Activated naive CD4-positive, alpha-beta T cell treated with anti-CD3 and anti-CD28 coated beads, Interleukin-2, amount 50 U/mL, for 72 hours (primary cell): Measurements from ENCODE around the gene SLC12A4. TPM values are rescaled to one million over a fixed set of nuclear protein-coding genes. Genes with fewer than 3 reads are reported as not detected.
"Not testable (repeated sequence)": the region's sequence is repeated elsewhere in the genome, so short reads cannot be mapped to it uniquely, and the experiment has no call there.

Experiments
- ATAC-seq, 2 donors: fragments of 150-1000 bp; cut with Tn5 transposase; 2 replicates each; pipeline ENCODE4 v1.10.0; 2021; ENCODE audit warnings: mild to moderate bottlenecking in 2 of 2, moderate library complexity in 2 of 2
- DNase-seq, 2 donors: peaks; one replicate each; pipeline ENCODE4 v3.0.0; 2021 to 2022; ENCODE audit warnings: low spot score in 2 of 2
- H3K27ac Mint-ChIP-seq, 2 donors: one replicate each; pipeline ENCODE4 v1.8.0; 2022; ENCODE audit warnings: mild to moderate bottlenecking in 2 of 2, mixed read lengths in 2 of 2
- H3K36me3 Mint-ChIP-seq, 2 donors: one replicate each; pipeline ENCODE4 v1.8.0; 2022; ENCODE audit warnings: mixed read lengths in 2 of 2
- H3K9me3 Mint-ChIP-seq, 2 donors: one replicate each; pipeline ENCODE4 v1.8.0; 2022; ENCODE audit warnings: mixed read lengths in 2 of 2
- total RNA-seq, 2 donors: library from RNA; stranded (reverse); gene quantifications; one replicate each; pipeline ENCODE4 v1.2.3, GENCODE V29; 2022

SLC12A4 gene
- total RNA-seq, 2 donors from 2014 or later, result 37.2 to 64.0 TPM

DNA sequence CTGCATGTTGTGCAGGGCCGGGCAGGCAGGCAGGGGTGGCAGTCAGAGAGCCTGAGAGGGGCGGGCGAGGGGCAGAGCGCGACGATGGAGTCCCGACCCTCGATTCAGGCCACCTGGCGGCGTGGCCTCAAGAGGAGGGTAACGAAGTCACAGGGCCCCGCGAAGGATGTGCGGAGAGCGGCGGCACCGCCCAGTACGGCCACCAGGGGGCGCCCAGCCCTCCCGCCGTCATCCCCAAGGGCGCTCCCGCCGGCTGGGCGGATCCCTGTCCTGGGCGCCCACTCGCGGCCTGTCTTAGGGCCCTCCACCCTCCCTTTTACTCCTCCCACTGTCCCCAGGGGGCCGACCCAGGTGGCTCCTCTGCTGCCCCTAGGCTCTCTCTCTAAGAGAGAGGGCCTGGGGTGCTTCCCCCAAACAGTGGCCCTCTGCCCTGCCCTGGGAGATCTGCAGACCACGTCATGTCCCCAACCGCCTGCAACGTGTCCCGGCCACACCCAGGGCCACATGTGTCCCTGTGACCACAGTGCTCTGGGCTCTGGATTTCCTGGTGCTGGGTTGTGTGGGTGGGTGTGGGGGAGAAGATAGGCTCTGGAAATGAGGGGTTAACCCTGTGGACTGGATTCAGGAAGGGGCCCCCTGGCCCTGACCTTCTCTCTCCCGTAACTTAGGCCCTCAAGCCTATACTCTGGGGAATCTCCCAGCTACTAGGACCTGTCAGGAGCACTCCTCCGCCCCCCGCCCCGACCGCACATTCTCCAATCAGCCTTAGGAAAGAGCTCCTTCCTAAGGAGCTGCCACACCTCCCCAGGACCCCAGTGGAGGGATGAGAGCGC, 25.0 kb upstream of the SLC12A4 start:
- Mint-ChIP-seq H3K27ac (peak overlapping the region; percentile 95 to 97), H3K36me3 (no peaks in the 10 kb centered on the region)

DNA sequence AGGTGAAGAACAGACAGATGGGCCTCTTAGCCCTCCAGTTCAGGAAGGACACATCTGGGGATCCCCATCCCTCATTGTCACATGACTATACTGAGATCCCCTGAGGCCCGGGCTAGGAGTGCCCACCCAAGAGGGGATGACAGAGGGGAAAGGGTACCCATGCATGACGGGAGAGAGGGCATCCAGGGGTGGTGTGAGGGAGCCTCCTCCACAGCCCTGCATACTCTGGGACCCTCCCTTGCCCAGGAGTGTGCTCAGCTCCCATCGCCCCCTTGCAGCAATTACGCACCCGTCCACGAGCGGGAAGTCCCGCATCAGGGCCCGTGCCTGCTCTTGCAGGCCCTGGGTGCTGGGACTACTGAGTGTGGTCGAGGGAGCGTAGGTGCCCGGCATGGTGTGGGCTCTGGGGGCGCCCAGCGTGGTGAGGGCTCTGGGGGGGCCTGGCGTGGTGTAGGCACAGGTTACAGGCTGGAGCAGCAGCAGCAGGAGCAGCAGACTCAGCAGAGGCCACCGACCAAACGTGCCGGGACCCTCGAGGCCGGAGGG, 24.3 kb upstream of the SLC12A4 start:
- no peaks in the 10 kb centered on the region for H3K9me3 Mint-ChIP-seq
- no peaks in the 10 kb centered on the region for H3K36me3 Mint-ChIP-seq
- DNase-seq, result peak in 1 of 2 donors; percentile 63
- ATAC-seq, result no peak
- H3K27ac Mint-ChIP-seq, result peak overlapping the region in 1 of 2 donors; percentile 95

More for the DNA sequence above, 25.0 kb upstream of the SLC12A4 start:
- no peaks in the 10 kb centered on the region for H3K9me3 Mint-ChIP-seq
- DNase-seq (peak; percentile 90 to 92), ATAC-seq (peak; percentile 92 to 93)

DNA sequence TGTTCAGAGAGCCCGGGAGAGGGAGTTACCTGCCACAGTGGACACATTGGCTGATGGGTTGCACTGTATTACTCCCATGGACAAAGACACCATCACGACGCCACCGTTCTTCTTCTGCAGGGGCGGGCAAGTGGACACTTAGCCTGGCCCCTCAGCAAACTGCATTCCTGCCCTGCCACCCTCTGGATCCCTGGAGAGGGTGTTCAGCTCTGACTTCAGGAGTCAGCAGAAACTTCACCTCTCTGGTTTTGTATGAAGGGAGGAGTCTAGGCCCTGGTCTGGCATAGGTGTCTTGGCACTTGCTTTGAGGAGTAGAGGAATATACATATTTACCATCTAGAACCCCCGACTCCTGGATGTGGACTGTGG, 21.6 kb upstream of the SLC12A4 start:
- H3K9me3 Mint-ChIP-seq, result no peaks in the 10 kb centered on the region
- DNase-seq, result no peak
- H3K27ac Mint-ChIP-seq, result peak overlapping the region; percentile 1 to 84
- no peak for ATAC-seq
- H3K36me3 Mint-ChIP-seq, result no peaks in the 10 kb centered on the region

DNA sequence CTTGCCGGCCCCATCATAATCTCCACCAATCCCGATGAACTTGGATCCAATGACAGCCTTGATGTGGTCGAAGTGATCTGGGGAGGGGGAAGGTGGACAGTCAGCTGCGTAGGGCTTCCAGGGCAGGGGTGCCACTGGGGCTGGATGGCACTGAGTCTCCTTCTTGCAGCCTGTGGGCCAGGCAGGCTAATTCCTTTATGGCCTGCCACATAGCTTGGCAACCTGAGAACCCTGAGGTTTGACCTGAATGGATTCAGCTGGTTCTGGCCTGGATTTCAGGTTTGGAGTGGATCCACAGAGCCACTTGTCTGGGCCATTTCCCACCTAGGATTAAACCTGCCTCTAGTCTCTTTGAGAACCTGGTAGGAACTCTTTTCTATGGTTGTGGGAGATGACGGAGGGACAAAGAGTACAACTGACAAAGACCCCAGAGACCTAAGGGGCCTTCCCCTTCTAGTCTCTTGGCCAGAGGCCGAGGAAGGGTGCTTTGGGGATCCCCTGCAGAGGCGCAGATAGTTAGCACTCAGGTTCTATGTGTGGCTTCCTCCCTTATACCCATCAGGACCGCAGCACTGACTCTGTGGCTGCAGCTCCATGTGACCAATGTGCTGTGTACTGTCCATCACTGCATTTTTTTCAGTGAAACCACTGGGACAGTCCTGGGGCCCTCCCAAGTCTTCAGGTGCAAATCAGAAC, 21.0 kb upstream of the SLC12A4 start:
- Mint-ChIP-seq H3K9me3 (no peaks in the 10 kb centered on the region), H3K36me3 (no peaks in the 10 kb centered on the region), H3K27ac (peak overlapping the region in 1 of 2 donors; percentile 1)
- ATAC-seq (no peak), DNase-seq (no peak)

DNA sequence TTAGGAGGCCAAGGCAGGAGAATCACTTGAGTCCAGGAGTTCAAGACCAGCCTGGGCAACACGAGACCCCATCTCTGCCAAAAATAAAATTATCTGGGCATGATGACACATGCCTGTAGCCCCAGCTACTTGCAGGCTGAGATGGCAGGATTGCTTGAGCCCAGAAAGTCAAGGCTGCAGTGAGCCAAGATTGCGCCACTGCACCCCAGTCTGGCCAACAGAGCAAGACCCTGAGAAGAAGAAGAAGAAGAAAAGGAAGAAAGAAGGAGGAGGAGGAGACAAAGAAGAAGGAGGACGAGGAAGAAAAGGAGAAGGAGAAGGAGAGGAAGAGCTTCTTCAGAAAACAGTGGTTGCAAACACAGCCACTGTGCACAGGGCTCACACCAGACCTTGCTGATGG, 20.2 kb upstream of the SLC12A4 start:
- H3K36me3 Mint-ChIP-seq, result no peaks in the 10 kb centered on the region
- peak overlapping the region in 1 of 2 donors; percentile 35 for H3K27ac Mint-ChIP-seq
- no peaks in the 10 kb centered on the region for H3K9me3 Mint-ChIP-seq
- ATAC-seq (no peak), DNase-seq (no peak)

DNA sequence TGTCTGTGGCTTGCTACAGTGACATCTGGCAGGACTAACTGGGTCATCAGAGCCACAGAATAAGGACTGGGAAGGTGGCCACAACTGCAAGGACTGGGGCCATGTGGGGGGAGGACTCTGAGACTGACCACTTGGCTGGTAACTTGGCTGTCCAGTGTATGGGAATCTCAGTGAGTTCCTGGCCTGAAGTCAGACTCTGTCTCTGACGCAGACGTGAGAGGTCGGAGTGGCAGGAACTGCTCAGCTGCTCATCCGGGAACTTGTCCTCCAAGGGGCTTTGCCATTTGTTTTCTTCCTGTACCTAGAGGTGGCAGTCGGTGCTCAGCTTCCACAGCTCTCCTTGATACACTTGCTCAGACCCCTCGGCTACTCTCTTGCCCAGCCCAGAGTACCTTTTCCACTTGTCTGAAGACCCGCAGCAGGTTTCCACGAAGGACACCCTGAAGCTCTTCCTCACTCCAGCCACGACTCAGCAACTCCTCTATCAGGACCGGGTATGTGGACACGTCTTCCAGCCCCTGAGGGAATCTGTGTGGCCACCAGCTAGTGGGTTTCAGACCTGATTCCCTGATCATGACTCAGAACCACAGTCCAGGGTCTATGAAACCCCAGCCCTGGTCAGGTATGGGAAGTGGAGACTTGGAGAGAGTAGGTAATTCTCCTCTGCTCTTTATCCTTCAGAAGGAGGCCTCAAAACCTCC, 19.2 kb upstream of the SLC12A4 start:
- H3K36me3 Mint-ChIP-seq, result no peaks in the 10 kb centered on the region
- no peaks in the 10 kb centered on the region for H3K9me3 Mint-ChIP-seq
- ATAC-seq (no peak), DNase-seq (no peak)
- H3K27ac Mint-ChIP-seq, result peak overlapping the region; percentile 67 to 76

DNA sequence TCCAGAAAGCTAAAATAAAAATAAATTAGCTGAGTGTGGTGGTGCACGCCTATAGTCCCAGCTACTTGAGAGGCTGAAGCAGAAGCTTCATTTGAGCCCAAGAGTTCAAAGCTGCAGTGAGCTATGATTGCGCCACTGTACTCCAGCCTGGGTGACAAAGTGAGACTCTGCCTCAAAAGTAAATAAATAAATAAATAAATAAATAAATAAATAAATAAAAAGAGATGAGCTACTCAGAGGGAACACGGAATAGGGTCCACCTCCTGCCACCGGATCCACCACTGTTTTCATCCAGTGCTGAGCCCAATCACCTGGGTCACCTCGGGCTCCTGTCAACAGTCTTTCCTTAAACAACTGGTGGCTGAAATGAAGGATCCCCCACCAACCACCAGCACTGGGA, 18.5 kb upstream of the SLC12A4 start:
- no peaks in the 10 kb centered on the region for H3K9me3 Mint-ChIP-seq
- H3K36me3 Mint-ChIP-seq, result no peaks in the 10 kb centered on the region
- no peak for ATAC-seq
- DNase-seq, result no peak
- peak overlapping the region in 1 of 2 donors; percentile 67 for H3K27ac Mint-ChIP-seq

DNA sequence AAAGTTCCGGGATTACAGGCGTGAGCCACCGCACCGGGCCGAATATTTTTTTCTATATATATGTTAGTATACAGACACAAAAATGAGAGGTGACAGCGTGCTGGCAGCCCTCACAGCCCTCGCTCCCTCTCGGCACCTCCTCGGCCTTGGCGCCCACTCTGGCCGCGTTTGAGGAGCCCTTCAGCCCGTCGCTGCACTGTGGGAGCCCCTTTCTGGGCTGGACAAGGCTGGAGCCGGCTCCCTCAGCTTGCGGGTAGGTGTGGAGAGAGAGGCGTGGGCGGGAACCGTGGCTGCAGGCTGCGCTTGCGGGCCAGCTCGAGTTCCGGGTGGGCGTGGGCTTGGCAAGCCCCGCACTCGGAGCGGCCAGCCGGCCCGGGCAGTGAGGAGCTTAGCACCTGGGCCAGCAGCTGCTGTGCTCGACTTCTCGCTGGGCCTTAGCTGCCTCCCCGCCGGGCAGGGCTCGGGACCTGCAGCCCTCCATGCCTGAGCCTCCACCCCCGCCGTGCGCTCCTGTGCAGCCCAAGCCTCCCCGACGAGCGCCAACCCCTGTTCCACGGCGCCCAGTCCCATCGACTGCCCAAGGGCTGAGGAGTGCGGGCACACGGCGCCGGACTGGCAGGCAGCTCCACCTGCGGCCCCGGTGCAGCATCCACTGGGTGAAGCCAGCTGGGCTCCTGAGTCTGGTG, 13.7 kb upstream of the SLC12A4 start:
- H3K27ac Mint-ChIP-seq, result peak overlapping the region in 1 of 2 donors; percentile 79
- no peaks in the 10 kb centered on the region for H3K9me3 Mint-ChIP-seq
- DNase-seq (no peak), ATAC-seq (no peak)
- H3K36me3 Mint-ChIP-seq, result no peaks in the 10 kb centered on the region

DNA sequence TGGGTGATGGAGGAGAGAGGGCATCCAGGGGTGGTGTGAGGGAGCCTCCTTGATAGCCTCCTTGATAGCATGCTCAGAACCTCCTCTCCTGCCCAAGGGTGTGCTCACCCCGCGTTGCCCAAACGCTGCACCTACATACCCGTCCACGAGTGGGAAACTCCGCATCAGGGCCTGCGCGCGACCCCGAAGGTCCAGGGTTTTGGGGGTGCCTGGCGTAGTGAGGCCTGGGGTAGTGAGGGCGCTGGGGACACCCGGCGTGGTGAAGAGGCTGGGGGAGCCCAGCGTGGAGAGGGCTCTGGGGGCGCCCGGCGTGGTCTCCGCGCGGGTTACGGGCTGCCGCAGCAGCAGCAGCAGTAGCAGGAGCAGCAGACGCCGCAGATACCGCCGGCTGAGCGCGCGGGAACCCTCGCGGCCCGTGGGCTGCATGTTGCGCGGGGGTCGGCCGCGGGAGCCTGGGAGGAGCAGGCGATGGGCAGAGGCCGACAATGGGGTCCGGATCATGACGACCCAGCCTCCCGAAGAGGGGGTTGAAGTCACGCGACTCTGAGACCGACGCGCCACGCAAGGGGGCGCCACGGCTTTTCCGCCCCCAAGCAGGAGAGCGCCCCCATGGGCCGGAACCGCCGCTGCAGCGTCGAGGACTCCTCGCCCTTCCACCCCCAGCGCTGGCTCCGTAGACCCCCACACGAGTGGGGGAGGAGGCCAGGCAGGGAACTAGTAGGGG, 11.7 kb upstream of the SLC12A4 start, which contains the start of gene DPEP3:
TSS of gene DPEP3 (minus strand) at position 545 of the 724 bp plus-strand sequence. CDS start at position 426, 119 bp downstream.
- Mint-ChIP-seq H3K36me3 (no peaks in the 10 kb centered on the region), H3K27ac (no peak within 1 kb of the TSS), H3K9me3 (no peaks in the 10 kb centered on the region)
- ATAC-seq (no peak), DNase-seq (no peak)

DNA sequence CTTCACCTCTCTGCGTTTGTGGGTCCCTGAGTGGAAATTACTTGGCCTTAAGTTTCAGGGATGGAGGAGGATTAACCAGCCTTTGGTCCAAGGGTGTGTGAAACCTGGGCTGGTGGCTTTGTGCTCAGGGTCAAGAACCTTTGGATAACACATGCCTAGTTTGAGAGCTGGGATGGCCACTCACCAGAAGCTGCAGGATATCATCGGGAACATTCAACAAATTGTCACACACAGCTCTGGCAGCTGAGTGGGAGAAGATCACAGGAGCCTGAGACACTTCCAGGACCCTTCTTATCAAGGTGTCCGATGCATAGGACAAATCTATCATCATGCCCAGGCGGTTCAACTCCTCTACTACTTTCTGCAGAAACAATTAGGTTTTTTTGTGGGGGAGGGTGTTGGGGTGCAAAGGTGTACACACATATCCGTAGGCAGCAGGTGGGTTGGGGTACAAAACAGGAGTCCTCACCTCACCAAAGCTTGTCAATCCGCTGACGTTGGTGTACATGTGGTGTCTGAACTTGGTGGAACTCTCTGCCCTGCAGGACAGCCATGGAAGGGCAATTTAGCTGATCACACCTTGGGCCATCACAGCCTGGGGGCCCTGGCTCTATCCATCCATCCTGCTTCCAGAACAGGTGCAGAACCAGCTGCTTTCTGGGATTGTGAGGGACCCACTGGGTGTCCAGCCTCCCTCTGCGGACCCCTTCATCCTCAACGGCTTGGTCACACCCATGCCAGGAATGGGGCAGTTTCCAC, 9.2 kb upstream of the SLC12A4 start:
- ATAC-seq, result no peak
- no peaks in the 10 kb centered on the region for H3K36me3 Mint-ChIP-seq
- DNase-seq, result no peak
- H3K9me3 Mint-ChIP-seq, result no peaks in the 10 kb centered on the region
- no peak overlapping the region for H3K27ac Mint-ChIP-seq

DNA sequence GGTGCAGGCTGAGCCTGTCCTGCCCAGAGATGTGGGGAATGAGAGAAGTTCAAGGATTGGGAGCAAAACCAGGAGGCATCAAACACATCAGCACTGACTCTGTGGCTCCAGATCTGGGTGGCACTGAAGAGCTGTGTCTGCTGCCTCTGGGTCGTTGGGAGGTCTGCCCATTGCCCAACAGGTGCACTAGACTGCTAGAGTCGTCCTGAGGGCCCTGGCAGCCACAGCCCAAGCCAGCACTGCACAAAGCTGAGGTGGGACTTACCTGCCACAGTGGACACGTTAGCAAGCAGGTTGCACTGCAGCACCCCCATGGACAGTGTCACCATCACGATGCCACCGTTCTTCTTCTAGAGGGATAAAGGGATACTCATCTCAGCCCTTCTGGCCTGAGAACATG, 8.6 kb upstream of the SLC12A4 start:
- no peak for DNase-seq
- no peak overlapping the region for H3K27ac Mint-ChIP-seq
- no peaks in the 10 kb centered on the region for H3K36me3 Mint-ChIP-seq
- H3K9me3 Mint-ChIP-seq, result no peaks in the 10 kb centered on the region
- no peak for ATAC-seq

DNA sequence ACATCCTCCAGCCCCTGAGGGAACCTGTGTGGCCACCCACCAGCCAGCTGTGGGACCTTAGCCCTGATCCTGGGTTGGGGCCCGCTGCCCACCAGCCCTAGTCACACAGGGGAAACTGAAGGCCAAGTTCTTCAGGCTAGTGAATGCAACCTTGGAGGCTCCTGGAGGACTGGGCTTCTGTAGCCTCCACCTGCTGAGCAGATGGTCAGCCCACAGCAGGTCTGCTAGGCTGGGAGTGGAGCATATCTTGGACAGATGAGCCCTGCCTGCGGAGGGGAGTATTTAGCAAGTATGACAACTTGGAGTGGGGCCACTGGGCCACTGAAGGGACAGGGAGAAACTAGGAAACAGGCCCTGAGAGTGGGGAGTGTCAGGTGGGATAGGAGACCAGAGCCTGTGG, 7.8 kb upstream of the SLC12A4 start:
- DNase-seq, result no peak

DNA sequence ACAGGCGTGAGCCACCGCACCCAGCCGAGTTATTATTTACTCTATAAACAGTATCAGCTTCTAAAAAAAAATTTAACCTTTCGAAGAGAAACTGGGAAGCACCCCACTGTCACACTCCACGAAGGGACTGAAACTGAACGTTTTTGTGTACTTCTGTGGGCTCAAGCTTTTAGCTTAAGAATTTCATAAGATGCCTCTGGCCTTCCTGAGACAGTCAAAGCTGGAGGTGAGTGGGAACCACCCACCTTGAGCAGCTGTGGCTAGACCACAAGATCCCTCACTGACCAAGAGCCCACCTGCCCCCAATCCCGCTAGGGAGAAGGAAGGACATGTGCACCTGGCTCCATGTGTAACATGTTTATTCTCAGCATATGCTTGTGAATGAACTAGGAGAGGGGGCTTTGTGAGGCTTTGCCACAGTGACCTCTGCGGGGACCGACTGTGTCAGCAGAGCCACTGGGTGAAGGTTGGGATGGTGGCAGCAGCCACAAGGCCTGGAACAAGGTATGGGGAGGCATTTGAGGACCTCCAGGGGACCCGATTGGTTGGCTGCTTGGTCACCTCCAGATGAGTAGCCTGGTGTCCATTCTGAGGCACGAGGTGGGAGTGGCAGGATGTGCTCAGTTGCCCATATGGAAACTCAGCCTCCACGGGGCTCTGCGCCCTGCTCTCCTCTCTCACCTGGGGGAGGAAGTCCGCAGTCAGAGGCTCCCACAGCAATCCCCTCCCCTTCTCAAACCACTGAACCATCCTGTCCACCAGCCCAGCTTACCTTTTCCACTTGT, 7.1 kb upstream of the SLC12A4 start:
- H3K9me3 Mint-ChIP-seq, result no peaks in the 10 kb centered on the region
- no peak for DNase-seq
- H3K36me3 Mint-ChIP-seq, result no peaks in the 10 kb centered on the region
- no peak for ATAC-seq
- H3K27ac Mint-ChIP-seq, result no peak overlapping the region

More for the DNA sequence above, 7.8 kb upstream of the SLC12A4 start:
- Mint-ChIP-seq H3K27ac (no peak overlapping the region), H3K36me3 (no peaks in the 10 kb centered on the region), H3K9me3 (no peaks in the 10 kb centered on the region)
- no peak for ATAC-seq

DNA sequence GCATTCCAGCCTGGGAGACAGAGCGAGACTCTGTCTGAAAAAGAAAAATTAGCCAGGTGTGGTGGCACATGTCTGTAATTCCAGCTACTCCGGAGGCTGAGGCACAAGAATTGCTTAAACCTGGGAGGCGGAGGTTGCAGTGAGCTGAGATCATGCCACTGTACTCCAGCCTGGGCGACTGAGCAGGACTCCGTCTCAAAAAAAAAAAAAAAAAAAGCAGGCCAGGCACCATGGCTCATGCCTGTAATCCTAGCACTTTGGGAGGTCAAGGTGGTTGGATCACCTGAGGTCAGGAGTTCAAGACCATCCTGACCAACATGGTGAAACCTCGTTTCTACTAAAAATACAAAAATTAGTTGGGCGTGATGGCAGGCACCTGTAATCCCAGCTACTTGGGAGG, 3.8 kb upstream of the SLC12A4 start:
- not testable (repeated sequence) for H3K9me3 Mint-ChIP-seq, H3K27ac Mint-ChIP-seq, DNase-seq, ATAC-seq, H3K36me3 Mint-ChIP-seq
